Measurements from ENCODE around the gene CCNY.

Gene CCNY

GRCh38 chr10:35336084-35336831 lies at the start of gene CCNY:
Gene CCNY, plus strand, starts transcription at chr10:35336509. Its CDS starts 545 bp downstream, at chr10:35337054.
- H3K4me3 ChIP-seq (ENCODE audit: low read depth, low read length) = peak within 1 kb of the TSS; percentile 91
- DNase-seq (ENCODE audit: low read depth) = no peak
- no peak for TF ChIP-seq CTCF (IDR thresholded peaks at IDR 0.05; ENCODE audit: low read depth, low read length, missing control alignments)
- in situ Hi-C loops (cut with HindIII; ENCODE audit: low sequenced_read_pairs) = no loop called here

GRCh38 chr10:35289198-35289597 lies 47.1 kb upstream of the CCNY start:
- no peak for DNase-seq (ENCODE audit: low read depth)
- no peak overlapping the region for H3K4me3 ChIP-seq (ENCODE audit: low read depth, low read length)
- in situ Hi-C loops (cut with HindIII; ENCODE audit: low sequenced_read_pairs) = no loop called here
- no peak for TF ChIP-seq CTCF (IDR thresholded peaks at IDR 0.05; ENCODE audit: low read depth, low read length, missing control alignments)

- no peak overlapping the region for H3K4me3 ChIP-seq (ENCODE audit: low read depth, low read length)
- in situ Hi-C loops (cut with HindIII; ENCODE audit: low sequenced_read_pairs) = no loop called here
- DNase-seq (ENCODE audit: low read depth) = no peak
Observed at GRCh38 chr10:35294506-35294905, 41.8 kb upstream of the CCNY start.

GRCh38 chr10:35299016-35299415 lies 37.3 kb upstream of the CCNY start:
- no peak overlapping the region for H3K4me3 ChIP-seq (ENCODE audit: low read depth, low read length)
- TF ChIP-seq CTCF (IDR thresholded peaks at IDR 0.05; ENCODE audit: low read depth, low read length, missing control alignments) = no peak
- no peak for DNase-seq (ENCODE audit: low read depth)
- in situ Hi-C loops (cut with HindIII; ENCODE audit: low sequenced_read_pairs) = no loop called here

More at GRCh38 chr10:35294506-35294905, 41.8 kb upstream of the CCNY start:
- no peak for TF ChIP-seq CTCF (IDR thresholded peaks at IDR 0.05; ENCODE audit: low read depth, low read length, missing control alignments)

GRCh38 chr10:35300063-35300699 lies 36.1 kb upstream of the CCNY start:
- no peak for DNase-seq (ENCODE audit: low read depth)
- no peak for TF ChIP-seq CTCF (IDR thresholded peaks at IDR 0.05; ENCODE audit: low read depth, low read length, missing control alignments)
- H3K4me3 ChIP-seq (ENCODE audit: low read depth, low read length) = no peak overlapping the region
- in situ Hi-C loops (cut with HindIII; ENCODE audit: low sequenced_read_pairs) = no loop called here

GRCh38 chr10:35304649-35305048 lies 31.7 kb upstream of the CCNY start:
- in situ Hi-C loops (cut with HindIII; ENCODE audit: low sequenced_read_pairs) = no loop called here
- H3K4me3 ChIP-seq (ENCODE audit: low read depth, low read length) = no peak overlapping the region
- peak; percentile 2 for TF ChIP-seq CTCF (IDR thresholded peaks at IDR 0.05; ENCODE audit: low read depth, low read length, missing control alignments)
- no peak for DNase-seq (ENCODE audit: low read depth)
